Body of pancreas (tissue), 4 donors: ENCODE data around the gene HOXB8.

Experiments used
- CTCF ChIP-seq, 7 experiments: fragments of 450-650 bp in 4 of 7; fragments of 200-600 bp in 3 of 7; sonication (generic) in 3 of 7; IDR thresholded peaks; one replicate each; pipeline ENCODE4 v1.5.1; 2016 to 2019; ENCODE audit warnings: antibody characterized with exemption in 7 of 7
- POLR2A ChIP-seq, 3 donors: fragments of 450-650 bp; IDR thresholded peaks; one replicate each; pipeline ENCODE4 v1.6.1; 2016; ENCODE audit warnings: antibody characterized with exemption in 3 of 3, mild to moderate bottlenecking in 2 of 3

DNA sequence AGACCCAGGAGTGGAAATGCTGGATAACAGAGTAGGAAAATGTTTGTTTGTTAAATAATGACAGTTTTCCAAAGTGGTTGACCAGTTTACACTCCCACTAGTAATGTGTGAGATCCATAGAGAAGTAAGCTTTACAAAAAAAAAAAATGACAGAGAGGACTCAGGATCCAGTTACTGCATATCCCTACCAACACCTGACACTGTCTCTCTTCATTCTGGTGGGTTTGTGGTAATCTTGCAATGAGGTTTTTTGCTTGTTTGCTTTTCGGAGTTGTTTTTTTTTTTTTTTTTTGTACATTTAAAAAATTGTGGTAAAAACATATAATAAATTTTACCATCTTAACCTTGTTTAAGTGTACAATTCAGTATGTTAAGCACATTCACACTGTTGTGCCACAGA, 34.6 kb upstream of the HOXB8 start:
- TF ChIP-seq CTCF (IDR thresholded peaks at IDR 0.05) (no peak), POLR2A (IDR thresholded peaks at IDR 0.05) (no peak)
